ENCODE results near the gene PDPN.

Gene PDPN

GRCh38 chr1:13581446-13581845 lies 2.2 kb upstream of the PDPN start:
- no peak for FAIRE-seq

- FAIRE-seq, result no peak
Measured at GRCh38 chr1:13582713-13583443, 754 bp upstream of the PDPN start.

GRCh38 chr1:13583966-13584791 lies 547 bp downstream of the PDPN start:
- no peak for FAIRE-seq

GRCh38 chr1:13584876-13585611 lies 1.4 kb downstream of the PDPN start:
- no peak for FAIRE-seq

GRCh38 chr1:13585612-13585991 lies 2.0 kb downstream of the PDPN start:
- no peak for FAIRE-seq

- FAIRE-seq, result no peak
Measured at GRCh38 chr1:13586001-13586400, 2.4 kb downstream of the PDPN start.

GRCh38 chr1:13587256-13588030 lies 3.8 kb downstream of the PDPN start:
- FAIRE-seq, result no peak

- FAIRE-seq, result no peak
Measured at GRCh38 chr1:13588946-13589796, 5.5 kb downstream of the PDPN start.

- no peak for FAIRE-seq
Measured at GRCh38 chr1:13590486-13590885, 6.9 kb downstream of the PDPN start.

- FAIRE-seq, result no peak
Measured at GRCh38 chr1:13593511-13594131, 10.0 kb downstream of the PDPN start.

- FAIRE-seq, result no peak
Measured at GRCh38 chr1:13595411-13595810, 11.8 kb downstream of the PDPN start.

GRCh38 chr1:13597166-13597565 lies 13.5 kb downstream of the PDPN start:
- no peak for FAIRE-seq

- FAIRE-seq, result no peak
Measured at GRCh38 chr1:13600762-13601453, 17.3 kb downstream of the PDPN start.

- FAIRE-seq, result no peak
Measured at GRCh38 chr1:13604176-13604575, 20.5 kb downstream of the PDPN start.

- FAIRE-seq, result no peak
Measured at GRCh38 chr1:13604721-13605120, 21.1 kb downstream of the PDPN start.

GRCh38 chr1:13605159-13605558 lies 21.5 kb downstream of the PDPN start:
- FAIRE-seq, result no peak

GRCh38 chr1:13607002-13607401 lies 23.4 kb downstream of the PDPN start:
- no peak for FAIRE-seq

GRCh38 chr1:13616234-13616633 lies 32.6 kb downstream of the PDPN start:
- no peak for FAIRE-seq

GRCh38 chr1:13617108-13617507 lies 33.5 kb downstream of the PDPN start:
- no peak for FAIRE-seq

GRCh38 chr1:13617773-13618172 lies 34.1 kb downstream of the PDPN start:
- no peak for FAIRE-seq

GRCh38 chr1:13618483-13618882 lies 34.9 kb downstream of the PDPN start:
- no peak for FAIRE-seq
